GM12878 (cell line): ENCODE data around the gene ATP6V1G2. TPM values are rescaled to one million over a fixed set of nuclear protein-coding genes. Genes with fewer than 3 reads are reported as not detected.

Experiments used
- ATAC-seq: fragments of 200-7000 bp; cut with Tn5 transposase; 3 replicates; pipeline ENCODE4 v1.9.1; 2020; ENCODE audit warnings: mild to moderate bottlenecking, moderate library complexity
- BruUV-seq: library from RNA; stranded (reverse); fragments of 400-500 nt; replicated peaks from 2 replicates; lab custom pipeline; 2021; lab: Mats Ljungman, UMichigan
- CTCF ChIA-PET: fragments of 300-600 bp; sonication (Branson Sonifier 250); formaldehyde crosslinking; extraction: SDS; loops from one replicate; lab custom pipeline; 2021; ENCODE audit warnings: inconsistent platforms; lab: Yijun Ruan, JAX
- POLR2A ChIA-PET: fragments of 350-600 bp; formaldehyde crosslinking; extraction: SDS; loops from one replicate; lab custom pipeline; 2021; ENCODE audit warnings: inconsistent platforms; lab: Charles Lee
- RAD21 ChIA-PET: fragments of 300-600 bp; sonication (Branson Sonifier 250); formaldehyde crosslinking; loops from one replicate; lab custom pipeline; 2023; ENCODE audit warnings: antibody characterized with exemption; ENCODE audit not compliant: unreplicated experiment; lab: Charles Lee
- SMC1A ChIA-PET: fragments of 300-600 bp; sonication (Branson Sonifier 250); formaldehyde crosslinking; loops from one replicate; lab custom pipeline; 2023; ENCODE audit not compliant: unreplicated experiment, uncharacterized antibody; lab: Charles Lee
- DNase-seq: peaks from one replicate; pipeline ENCODE4 v3.0.0-alpha.2; 2011; ENCODE audit warnings: low read depth, low spot score
- FAIRE-seq: peaks from 3 replicates; lab custom pipeline; 2011; peaks lifted over from hg19 to GRCh38; lab: Jason Lieb, UNC
- H2AFZ ChIP-seq: 2 replicates; pipeline ENCODE4 v1.6.0; 2011; ENCODE audit warnings: low read depth, low read length, control low read depth; ENCODE audit not compliant: control insufficient read depth
- H3K27ac ChIP-seq: 2 replicates; pipeline ENCODE4 v1.5.1; 2011; ENCODE audit warnings: control low read depth; ENCODE audit not compliant: control insufficient read depth, insufficient read depth
- H3K27me3 ChIP-seq, 2 experiments: replicated peaks in 1 of 2; 2 replicates each; pipeline versions ENCODE4 v1.6.0 to v1.6.1; 2011; ENCODE audit warnings: low read length in 1 of 2; ENCODE audit not compliant: control insufficient read depth in 2 of 2, insufficient read depth in 2 of 2
- H3K36me3 ChIP-seq, 2 experiments: 2 replicates each; pipeline ENCODE4 v1.5.1; 2011; ENCODE audit warnings: low read length in 1 of 2; ENCODE audit not compliant: control insufficient read depth in 2 of 2, insufficient read depth in 2 of 2
- H3K4me1 ChIP-seq: 2 replicates; pipeline ENCODE4 v1.6.1; 2011; ENCODE audit warnings: mild to moderate bottlenecking, low read length, moderate library complexity, mixed read lengths; ENCODE audit not compliant: control insufficient read depth, insufficient read depth
- H3K4me2 ChIP-seq: 2 replicates; pipeline ENCODE4 v1.6.0; 2011; ENCODE audit warnings: control low read depth; ENCODE audit not compliant: control insufficient read depth, insufficient read depth
- H3K4me3 ChIP-seq: fragments of 200-600 bp; sonication (generic); 2 replicates; pipeline ENCODE4 v1.5.1; 2016
- H3K79me2 ChIP-seq: 2 replicates; pipeline ENCODE4 v1.6.0; 2011; ENCODE audit warnings: low read length; ENCODE audit not compliant: control insufficient read depth, insufficient read depth
- H3K9ac ChIP-seq: 2 replicates; pipeline ENCODE4 v1.8.0; 2011; ENCODE audit warnings: low read length, control low read depth, mixed read lengths; ENCODE audit not compliant: control insufficient read depth, insufficient read depth
- H3K9me3 ChIP-seq: replicated peaks from 3 replicates; pipeline ENCODE4 v1.5.1; 2011; ENCODE audit warnings: mild to moderate bottlenecking, low read length; ENCODE audit not compliant: control insufficient read depth, insufficient read depth
- H4K20me1 ChIP-seq: 2 replicates; pipeline ENCODE4 v1.6.0; 2011; ENCODE audit not compliant: control insufficient read depth, insufficient read depth
- ATF7 ChIP-seq: fragments of 450-650 bp; IDR thresholded peaks from 2 replicates; pipeline ENCODE4 v1.6.1; 2016; ENCODE audit warnings: low read depth, mild to moderate bottlenecking
- BCLAF1 ChIP-seq: fragments of 450-650 bp; IDR thresholded peaks from 2 replicates; pipeline ENCODE4 v1.6.1; 2017; ENCODE audit warnings: antibody characterized with exemption, mild to moderate bottlenecking, moderate library complexity
- CBX5 ChIP-seq: sonication (generic); IDR thresholded peaks from 2 replicates; pipeline ENCODE4 v1.6.1; 2016; ENCODE audit warnings: low read depth, moderate library complexity, mild to moderate bottlenecking, inconsistent platforms
- IKZF2 ChIP-seq, 2 experiments: fragments of 450-650 bp; IDR thresholded peaks; 2 replicates each; pipeline ENCODE4 v1.6.1; 2017; ENCODE audit warnings: mild to moderate bottlenecking in 2 of 2, moderate library complexity in 2 of 2
- PKNOX1 ChIP-seq: fragments of 450-650 bp; IDR thresholded peaks from 2 replicates; pipeline ENCODE4 v1.6.1; 2016; ENCODE audit warnings: mild to moderate bottlenecking
- POLR2AphosphoS2 ChIP-seq: IDR thresholded peaks from 2 replicates; pipeline ENCODE4 v1.6.1; 2011; ENCODE audit warnings: low read depth, mild to moderate bottlenecking, low read length, improper control_type of control experiment, moderate library complexity
- POLR2AphosphoS5 ChIP-seq: IDR thresholded peaks from 2 replicates; pipeline ENCODE4 v1.6.1; 2011; ENCODE audit warnings: mild to moderate bottlenecking, low read length, inconsistent platforms
- RAD21 ChIP-seq: IDR thresholded peaks from 2 replicates; pipeline ENCODE4 v1.6.1; 2011; ENCODE audit warnings: mild to moderate bottlenecking, low read depth, low read length, moderate library complexity; ENCODE audit not compliant: insufficient read depth
- RELB ChIP-seq: fragments of 450-650 bp; IDR thresholded peaks from 2 replicates; pipeline ENCODE4 v1.6.1; 2017; ENCODE audit warnings: low read depth, mild to moderate bottlenecking, moderate library complexity
- SIN3A ChIP-seq: IDR thresholded peaks from 2 replicates; pipeline ENCODE4 v1.6.1; 2012; ENCODE audit warnings: low read depth, low read length, improper control_type of control experiment
- SMAD5 ChIP-seq: IDR thresholded peaks from 2 replicates; pipeline ENCODE4 v1.6.1; 2016; ENCODE audit warnings: antibody characterized with exemption, low read depth
- SMARCA5 ChIP-seq: fragments of 450-650 bp; IDR thresholded peaks from 2 replicates; pipeline ENCODE4 v1.6.1; 2017; ENCODE audit warnings: mild to moderate bottlenecking
- TCF7 ChIP-seq: IDR thresholded peaks from 2 replicates; pipeline ENCODE4 v1.6.1; 2014; ENCODE audit warnings: antibody characterized with exemption, borderline replicate concordance
- YY1 ChIP-seq: IDR thresholded peaks from 2 replicates; pipeline ENCODE4 v1.6.1; 2011; ENCODE audit warnings: low read depth, mild to moderate bottlenecking, low read length
- ZZZ3 ChIP-seq: IDR thresholded peaks from 2 replicates; pipeline ENCODE4 v1.6.1; 2011; ENCODE audit warnings: low read depth; ENCODE audit not compliant: control insufficient read depth, insufficient read length
- WGBS: methylation state at CpG from one replicate; pipeline ENCODE4 v1.1.6; 2016; ENCODE audit warnings: low lambda C conversion rate; ENCODE audit not compliant: insufficient replicate concordance, insufficient coverage; ENCODE audit errors: missing lambda C conversion rate; 5-methylcytosine and 5-hydroxymethylcytosine counted together
- in situ Hi-C: fragments of 300-500 bp; cut with MboI; formaldehyde crosslinking; loops from 9 replicates; pipeline ENCODE4 v1.14.3; 2018; ENCODE audit warnings: mixed read lengths
- intact Hi-C: fragments of 100-400 bp; cut with micrococcal nuclease; formaldehyde crosslinking; loops from one replicate; pipeline ENCODE4 v1.14.2; 2022; ENCODE audit not compliant: unreplicated experiment
- polyA plus RNA-seq, 11 experiments: library from polyadenylated mRNA; depleted of rRNA in 4 of 11; unstranded in 6 of 11; stranded (reverse) in 5 of 11; fragments of >200 nt; fragmentation: Nextera tagmentation in 4 of 11; fragmentation: Illumina TruSeq in 1 of 11; extraction: Ambion mirVana in 4 of 11; extraction: Trizol in 1 of 11; gene quantifications; 1 replicate in 1 of 11; 2 replicates in 10 of 11; pipeline versions ENCODE4 v1.2.1 to v1.2.3, GENCODE V29; 2011 to 2016; ENCODE audit warnings: inconsistent platforms in 2 of 11, missing spikeins in 2 of 11, low read depth in 1 of 11
- total RNA-seq, 4 experiments: library from RNA; depleted of rRNA in 3 of 4; stranded (reverse); fragments of >200 nt in 3 of 4; fragmentation: Illumina TruSeq in 1 of 4; extraction: Trizol in 1 of 4; gene quantifications; 2 replicates each; pipeline versions ENCODE4 v1.2.1 to v1.2.3, GENCODE V29; 2013 to 2021
- TF ChIP-seq, protein P1 (sequence below): IDR thresholded peaks from 2 replicates; pipeline ENCODE4 v1.6.1; 2012; ENCODE audit warnings: low read depth, low read length, improper control_type of control experiment

The ATP6V1G2 gene
- total and polyA plus RNA-seq, 10 of the 15 experiments (the other 5 are each of a cell fraction or from before 2014, with no cell fraction given): 0.45 to 8.9 (median 2.8) TPM

GRCh38 chr6:31578184-31579118 lies 32.0 kb upstream of the ATP6V1G2 start:
- peaks cover 0 to 7% of the 10 kb centered on the region in 2 experiments; a peak in 2 of 4 replicates for H3K36me3 ChIP-seq
- no peaks in the 10 kb centered on the region for H4K20me1 ChIP-seq
- H3K27me3 ChIP-seq: no peaks in the 10 kb centered on the region
- FAIRE-seq (no peak), ATAC-seq (no peak), DNase-seq (no peak)
- no peak overlapping the region for H3K9ac ChIP-seq
- peak overlapping the region; percentile 93; the same call in 1 of the 2 replicates for H3K4me3 ChIP-seq
- H2AFZ ChIP-seq: no peak overlapping the region
- ChIA-PET CTCF (interaction anchor here (1.3 to 31.0 kb wide), 3 partner anchors 15 to 44 kb away, joined by 3 to 2098 read pairs (median 789); partner anchors contain the start of genes ATP6V1G2, DDX39B, LST1 and LTA), POLR2A (interaction anchor here (1.0 to 17.1 kb wide), 6 partner anchors 6 to 42 kb away, joined by 3 to 282 read pairs (median 164); partner anchors contain the start of genes ATP6V1G2, LST1, LTB and NCR3), RAD21 (interaction anchor here (1.0 to 17.5 kb wide), 3 partner anchors 8 to 25 kb away, joined by 3 to 620 read pairs (median 466); partner anchors contain the start of genes ATP6V1G2, NCR3 and NFKBIL1), SMC1A (interaction anchor here (2.4 to 45.5 kb wide), 3 partner anchors 17 to 31 kb away, joined by 8 to 1989 read pairs (median 523); partner anchors contain the start of genes ATP6V1G2, DDX39B, LTA and NCR3)
- H3K4me1 ChIP-seq: peaks cover 46% of the 10 kb centered on the region
- H3K79me2 ChIP-seq: peaks cover 82% of the 10 kb centered on the region
- WGBS: 34% methylated on average over 12 of the region's 12 CpGs
- peak overlapping the region; percentile 57 for H3K4me2 ChIP-seq
- in situ Hi-C loops: no loop called here
- peak overlapping the region; percentile 20; the same call in 1 of the 2 replicates for H3K27ac ChIP-seq
- no TSS peak for BruUV-seq
- H3K9me3 ChIP-seq: no peaks in the 10 kb centered on the region
- intact Hi-C loops: no loop called here
- no peak for TF ChIP-seq BCLAF1
- TF ChIP-seq POLR2AphosphoS2: 0 out of 2 replicates have a peak, but pooled peaks have one; percentile 30
- no peak for TF ChIP-seq RELB
- TF ChIP-seq SMAD5: peak; percentile 78
- TF ChIP-seq CBX5: no peak
- TF ChIP-seq YY1: no peak
- TF ChIP-seq SMARCA5: no peak
- no peak for TF ChIP-seq SIN3A
- no peak for TF ChIP-seq POLR2AphosphoS5
- TF ChIP-seq RAD21: no peak
- TF ChIP-seq TCF7: no peak
- TF ChIP-seq IKZF2 (IDR thresholded peaks at IDR 0.05): peak; percentile 49 to 50; a peak in 2 of 4 replicates
- TF ChIP-seq ZZZ3: no peak
- peak; percentile 67 for TF ChIP-seq PKNOX1
- no peak for TF ChIP-seq ATF7
- TF ChIP-seq, protein P1, sequence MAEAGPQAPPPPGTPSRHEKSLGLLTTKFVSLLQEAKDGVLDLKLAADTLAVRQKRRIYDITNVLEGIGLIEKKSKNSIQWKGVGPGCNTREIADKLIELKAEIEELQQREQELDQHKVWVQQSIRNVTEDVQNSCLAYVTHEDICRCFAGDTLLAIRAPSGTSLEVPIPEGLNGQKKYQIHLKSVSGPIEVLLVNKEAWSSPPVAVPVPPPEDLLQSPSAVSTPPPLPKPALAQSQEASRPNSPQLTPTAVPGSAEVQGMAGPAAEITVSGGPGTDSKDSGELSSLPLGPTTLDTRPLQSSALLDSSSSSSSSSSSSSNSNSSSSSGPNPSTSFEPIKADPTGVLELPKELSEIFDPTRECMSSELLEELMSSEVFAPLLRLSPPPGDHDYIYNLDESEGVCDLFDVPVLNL: no peak
